ENCODE data around the gene AP2A1.

GRCh38 chr19:49840736-49841249 lies 74.0 kb downstream of the AP2A1 start:
- no peak for TF ChIP-seq CTCF (conservative IDR thresholded peaks at IDR 0.05 in 1 of 2, IDR thresholded peaks at IDR 0.05 in 1 of 2; ENCODE audit: extremely low read depth in 1 of 2, insufficient read depth in 1 of 2, low read depth in 1 of 2, low read length in 2 of 2)
- no peak for TF ChIP-seq EZH2 (IDR thresholded peaks at IDR 0.05; ENCODE audit: borderline replicate concordance, low read length)

Measured in mammary epithelial cell (primary cell).